Stimulated activated naive CD4-positive, alpha-beta T cell (primary cell): ENCODE results near the gene KCNMA1.

Source experiments
- DNase-seq, 6 experiments: peaks; one replicate each; lab custom pipeline; 2025; lab: John Stamatoyannopoulos, UW

The KCNMA1 gene

GRCh38 chr10:77264527-77264926, 373.1 kb downstream of the KCNMA1 start:
- no peak for DNase-seq

GRCh38 chr10:77264107-77264506, 373.5 kb downstream of the KCNMA1 start:
- DNase-seq: no peak

- DNase-seq: no peak
Measured at GRCh38 chr10:77263700-77264099, 373.9 kb downstream of the KCNMA1 start.

GRCh38 chr10:77261146-77261545, 376.5 kb downstream of the KCNMA1 start:
- no peak for DNase-seq

GRCh38 chr10:77259171-77259874, 378.3 kb downstream of the KCNMA1 start:
- DNase-seq: no peak

- DNase-seq: no peak
Measured at GRCh38 chr10:77256346-77256745, 381.3 kb downstream of the KCNMA1 start.

GRCh38 chr10:77253556-77254064, 384.0 kb downstream of the KCNMA1 start:
- DNase-seq: no peak

GRCh38 chr10:77253147-77253545, 384.5 kb downstream of the KCNMA1 start:
- DNase-seq: no peak

GRCh38 chr10:77252380-77253146, 385.0 kb downstream of the KCNMA1 start:
- no peak for DNase-seq

GRCh38 chr10:77251297-77252013, 386.2 kb downstream of the KCNMA1 start:
- DNase-seq: no peak

- no peak for DNase-seq
Measured at GRCh38 chr10:77249901-77250459, 387.6 kb downstream of the KCNMA1 start.

- no peak for DNase-seq
Measured at GRCh38 chr10:77248104-77248790, 389.4 kb downstream of the KCNMA1 start.

- no peak for DNase-seq
Measured at GRCh38 chr10:77247031-77247990, 390.3 kb downstream of the KCNMA1 start.

GRCh38 chr10:77245953-77246352, 391.7 kb downstream of the KCNMA1 start:
- DNase-seq: no peak

GRCh38 chr10:77244746-77245145, 392.9 kb downstream of the KCNMA1 start:
- DNase-seq: no peak

- no peak for DNase-seq
Measured at GRCh38 chr10:77244286-77244685, 393.3 kb downstream of the KCNMA1 start.

- DNase-seq: no peak
Measured at GRCh38 chr10:77241350-77241725, 396.3 kb downstream of the KCNMA1 start.

GRCh38 chr10:77240706-77241349, 396.8 kb downstream of the KCNMA1 start:
- DNase-seq: no peak

- DNase-seq: no peak
Measured at GRCh38 chr10:77240041-77240652, 397.5 kb downstream of the KCNMA1 start.

GRCh38 chr10:77237120-77237519, 400.5 kb downstream of the KCNMA1 start:
- DNase-seq: no peak
